ENCODE measurements around the gene UTP15. TPM values are rescaled to one million over a fixed set of nuclear protein-coding genes. Genes with fewer than 3 reads are reported as not detected.

The UTP15 gene
- total RNA-seq, 2 experiments from 2014 or later: 30.6 to 34.6 TPM

DNA sequence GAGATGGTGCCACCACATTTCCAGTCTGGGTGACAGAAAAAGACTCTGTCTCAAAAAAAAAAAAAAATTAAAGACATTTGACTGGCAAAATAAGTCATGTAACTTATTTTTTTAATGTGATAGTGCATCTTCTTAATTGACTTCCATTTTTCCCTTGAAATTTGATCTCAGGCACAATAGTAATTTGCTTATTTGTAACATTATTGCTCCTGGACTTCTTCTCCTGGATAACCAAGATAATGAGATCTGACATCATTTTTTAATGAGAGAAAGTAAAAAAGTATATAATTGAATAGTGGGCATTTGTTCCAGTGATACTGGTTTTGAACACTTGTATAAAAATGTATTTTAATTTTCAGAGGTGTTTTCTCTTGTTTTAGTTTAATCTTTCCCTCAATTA, 63.9 kb downstream of the UTP15 start:
- CTCF ChIA-PET: no interaction called here
- TF ChIP-seq, protein P1, sequence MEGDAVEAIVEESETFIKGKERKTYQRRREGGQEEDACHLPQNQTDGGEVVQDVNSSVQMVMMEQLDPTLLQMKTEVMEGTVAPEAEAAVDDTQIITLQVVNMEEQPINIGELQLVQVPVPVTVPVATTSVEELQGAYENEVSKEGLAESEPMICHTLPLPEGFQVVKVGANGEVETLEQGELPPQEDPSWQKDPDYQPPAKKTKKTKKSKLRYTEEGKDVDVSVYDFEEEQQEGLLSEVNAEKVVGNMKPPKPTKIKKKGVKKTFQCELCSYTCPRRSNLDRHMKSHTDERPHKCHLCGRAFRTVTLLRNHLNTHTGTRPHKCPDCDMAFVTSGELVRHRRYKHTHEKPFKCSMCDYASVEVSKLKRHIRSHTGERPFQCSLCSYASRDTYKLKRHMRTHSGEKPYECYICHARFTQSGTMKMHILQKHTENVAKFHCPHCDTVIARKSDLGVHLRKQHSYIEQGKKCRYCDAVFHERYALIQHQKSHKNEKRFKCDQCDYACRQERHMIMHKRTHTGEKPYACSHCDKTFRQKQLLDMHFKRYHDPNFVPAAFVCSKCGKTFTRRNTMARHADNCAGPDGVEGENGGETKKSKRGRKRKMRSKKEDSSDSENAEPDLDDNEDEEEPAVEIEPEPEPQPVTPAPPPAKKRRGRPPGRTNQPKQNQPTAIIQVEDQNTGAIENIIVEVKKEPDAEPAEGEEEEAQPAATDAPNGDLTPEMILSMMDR (IDR thresholded peaks at IDR 0.05): no peak
- no peak overlapping the region for H3K27ac Mint-ChIP-seq
- DNase-seq: no peak
- intact Hi-C loops (cut with micrococcal nuclease): no loop called here
- no peak for ATAC-seq
- no peaks in the 10 kb centered on the region for H3K9me3 Mint-ChIP-seq
- H3K27me3 Mint-ChIP-seq: peaks cover 38% of the 10 kb centered on the region
- H3K4me1 Mint-ChIP-seq (ENCODE audit: low read depth): peaks cover 2% of the 10 kb centered on the region
- POLR2A ChIA-PET: no interaction called here
- no peak overlapping the region for H3K4me3 Mint-ChIP-seq
- no peaks in the 10 kb centered on the region for H3K36me3 Mint-ChIP-seq (ENCODE audit: low read depth)

DNA sequence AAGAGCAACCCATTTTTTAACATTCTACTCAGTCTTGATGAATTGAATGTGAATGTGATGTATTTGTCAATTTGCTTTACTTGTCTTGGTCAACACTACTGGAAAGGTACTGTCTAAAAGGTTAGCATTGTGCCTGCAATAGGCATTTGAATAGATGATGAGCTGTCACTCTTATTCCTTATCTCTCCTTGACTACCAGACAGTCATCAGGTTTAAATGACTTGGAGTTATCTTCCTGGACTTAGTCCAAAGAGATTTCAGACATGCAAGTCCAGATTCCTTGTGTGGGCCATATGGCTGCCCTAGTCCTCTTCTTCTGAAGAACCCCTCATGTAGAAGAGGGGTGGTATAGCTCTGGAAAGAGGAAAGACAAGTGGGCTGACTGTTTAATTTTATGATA, 65.2 kb downstream of the UTP15 start:
- no peak overlapping the region for H3K27ac Mint-ChIP-seq
- H3K4me1 Mint-ChIP-seq (ENCODE audit: low read depth): no peaks in the 10 kb centered on the region
- intact Hi-C loops (cut with micrococcal nuclease): no loop called here
- H3K36me3 Mint-ChIP-seq (ENCODE audit: low read depth): no peaks in the 10 kb centered on the region
- H3K27me3 Mint-ChIP-seq: peaks cover 33% of the 10 kb centered on the region
- H3K4me3 Mint-ChIP-seq: no peak overlapping the region
- no peak for DNase-seq
- CTCF ChIA-PET: no interaction called here
- no peaks in the 10 kb centered on the region for H3K9me3 Mint-ChIP-seq
- no peak for ATAC-seq
- TF ChIP-seq, protein P1 (IDR thresholded peaks at IDR 0.05): no peak
- POLR2A ChIA-PET: no interaction called here

DNA sequence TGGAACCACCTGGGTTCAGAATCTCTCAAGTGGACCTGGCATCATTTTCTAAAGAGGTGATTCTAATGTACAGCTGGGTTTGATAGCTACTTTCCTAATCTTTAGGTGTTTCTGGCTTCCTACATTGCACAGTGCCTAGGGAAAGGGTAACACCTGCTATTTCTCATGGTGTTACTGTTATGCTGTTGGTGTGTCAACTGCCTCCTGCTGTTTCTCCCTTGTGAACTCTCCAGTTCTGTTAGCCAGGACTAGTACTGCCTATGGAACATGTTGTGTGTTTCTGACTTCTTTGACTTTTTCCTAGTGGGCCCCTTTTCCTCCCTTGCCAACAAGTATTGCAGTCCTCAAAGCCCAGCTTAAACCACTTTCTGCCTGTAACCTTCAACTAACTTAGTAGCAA, 66.0 kb downstream of the UTP15 start:
- intact Hi-C loops (cut with micrococcal nuclease): no loop called here
- H3K9me3 Mint-ChIP-seq: no peaks in the 10 kb centered on the region
- TF ChIP-seq, protein P1 (IDR thresholded peaks at IDR 0.05): no peak
- ATAC-seq: no peak
- POLR2A ChIA-PET: no interaction called here
- no peak overlapping the region for H3K27ac Mint-ChIP-seq
- H3K36me3 Mint-ChIP-seq (ENCODE audit: low read depth): no peaks in the 10 kb centered on the region
- no peak for DNase-seq
- peaks cover 34% of the 10 kb centered on the region for H3K27me3 Mint-ChIP-seq
- CTCF ChIA-PET: no interaction called here
- H3K4me1 Mint-ChIP-seq (ENCODE audit: low read depth): no peaks in the 10 kb centered on the region
- H3K4me3 Mint-ChIP-seq: no peak overlapping the region

Other genes with a start within 250 kb of the UTP15 start
- 1 to 10 TPM in 1 of 2 experiments, under 1 TPM in 1; 0.99 to 1.5 TPM for gene FOXD1, start 117.0 kb upstream of the UTP15 start, total RNA-seq
- 1,000 to 10,000 TPM; 1,122 to 1,184 TPM for gene BTF3, start 67.3 kb upstream of the UTP15 start, total RNA-seq
- gene ANKRA2, start 104 bp upstream of the UTP15 start, total RNA-seq: 10 to 100 TPM; 20.2 to 22.0 TPM
- gene ARHGEF28, start 60.5 kb downstream of the UTP15 start, total RNA-seq: under 1 TPM in 1 of 2 experiments, not detected in 1; 0.05 TPM

Measured in activated CD8-positive, alpha-beta T cell treated with anti-CD3 and anti-CD28 coated beads for 36 hours (primary cell).